Measurements from ENCODE around the gene HAGH. TPM values are rescaled to one million over a fixed set of nuclear protein-coding genes. Genes with fewer than 3 reads are reported as not detected.

Gene HAGH
- total and polyA plus RNA-seq, 9 of the 15 experiments (the other 6 are each of a cell fraction or from before 2014, with no cell fraction given): 0.46 to 35.1 (median 16.8) TPM

DNA sequence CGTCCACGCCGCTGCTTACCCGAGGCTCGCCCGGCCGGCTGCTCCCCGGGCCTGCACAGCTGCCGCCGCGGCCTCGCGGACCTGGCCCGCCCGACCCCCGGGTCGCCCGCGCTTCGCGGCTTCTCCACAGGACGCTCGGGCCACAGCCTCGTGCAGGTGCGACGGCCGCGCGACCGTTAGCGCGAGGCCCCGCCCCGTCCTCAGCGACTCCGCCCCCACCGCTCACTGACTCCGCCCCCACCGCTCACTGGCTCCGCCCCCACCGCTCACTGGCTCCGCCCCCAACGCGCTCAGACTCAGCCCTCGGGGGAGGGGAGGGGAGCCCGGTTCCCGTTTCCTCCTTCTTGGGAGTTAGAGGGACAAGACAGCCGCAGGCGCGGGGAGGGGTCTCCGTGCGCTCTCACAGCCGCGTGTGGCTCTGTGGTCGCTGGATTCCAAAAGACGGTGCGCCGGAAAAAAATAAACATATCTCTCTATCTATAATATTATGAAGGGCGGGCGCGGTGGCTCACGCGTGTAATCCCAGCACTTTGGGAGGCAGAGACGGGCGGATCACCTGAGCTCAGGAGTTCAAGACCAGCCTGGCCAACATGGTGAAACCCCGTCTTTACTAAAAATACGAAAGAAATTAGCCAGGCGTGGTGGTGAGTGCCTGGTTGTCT is 45.5 kb upstream of the HAGH start, which contains the start of gene MEIOB (continued):
- TF ChIP-seq SIN3A (IDR thresholded peaks at IDR 0.05; ENCODE audit: borderline replicate concordance in 2 of 2, control insufficient read depth in 1 of 2, low read depth in 2 of 2, low read length in 2 of 2) (no peak; a peak in 1 of 4 replicates), RB1 (IDR thresholded peaks at IDR 0.05; ENCODE audit: low read depth) (peak; percentile 81), ZKSCAN8 (CRISPR knock-in tag; IDR thresholded peaks at IDR 0.05) (no peak), ATF7 (IDR thresholded peaks at IDR 0.05) (peak; percentile 53; the same call in 1 of the 2 replicates)
- TF ChIP-seq, protein P1, sequence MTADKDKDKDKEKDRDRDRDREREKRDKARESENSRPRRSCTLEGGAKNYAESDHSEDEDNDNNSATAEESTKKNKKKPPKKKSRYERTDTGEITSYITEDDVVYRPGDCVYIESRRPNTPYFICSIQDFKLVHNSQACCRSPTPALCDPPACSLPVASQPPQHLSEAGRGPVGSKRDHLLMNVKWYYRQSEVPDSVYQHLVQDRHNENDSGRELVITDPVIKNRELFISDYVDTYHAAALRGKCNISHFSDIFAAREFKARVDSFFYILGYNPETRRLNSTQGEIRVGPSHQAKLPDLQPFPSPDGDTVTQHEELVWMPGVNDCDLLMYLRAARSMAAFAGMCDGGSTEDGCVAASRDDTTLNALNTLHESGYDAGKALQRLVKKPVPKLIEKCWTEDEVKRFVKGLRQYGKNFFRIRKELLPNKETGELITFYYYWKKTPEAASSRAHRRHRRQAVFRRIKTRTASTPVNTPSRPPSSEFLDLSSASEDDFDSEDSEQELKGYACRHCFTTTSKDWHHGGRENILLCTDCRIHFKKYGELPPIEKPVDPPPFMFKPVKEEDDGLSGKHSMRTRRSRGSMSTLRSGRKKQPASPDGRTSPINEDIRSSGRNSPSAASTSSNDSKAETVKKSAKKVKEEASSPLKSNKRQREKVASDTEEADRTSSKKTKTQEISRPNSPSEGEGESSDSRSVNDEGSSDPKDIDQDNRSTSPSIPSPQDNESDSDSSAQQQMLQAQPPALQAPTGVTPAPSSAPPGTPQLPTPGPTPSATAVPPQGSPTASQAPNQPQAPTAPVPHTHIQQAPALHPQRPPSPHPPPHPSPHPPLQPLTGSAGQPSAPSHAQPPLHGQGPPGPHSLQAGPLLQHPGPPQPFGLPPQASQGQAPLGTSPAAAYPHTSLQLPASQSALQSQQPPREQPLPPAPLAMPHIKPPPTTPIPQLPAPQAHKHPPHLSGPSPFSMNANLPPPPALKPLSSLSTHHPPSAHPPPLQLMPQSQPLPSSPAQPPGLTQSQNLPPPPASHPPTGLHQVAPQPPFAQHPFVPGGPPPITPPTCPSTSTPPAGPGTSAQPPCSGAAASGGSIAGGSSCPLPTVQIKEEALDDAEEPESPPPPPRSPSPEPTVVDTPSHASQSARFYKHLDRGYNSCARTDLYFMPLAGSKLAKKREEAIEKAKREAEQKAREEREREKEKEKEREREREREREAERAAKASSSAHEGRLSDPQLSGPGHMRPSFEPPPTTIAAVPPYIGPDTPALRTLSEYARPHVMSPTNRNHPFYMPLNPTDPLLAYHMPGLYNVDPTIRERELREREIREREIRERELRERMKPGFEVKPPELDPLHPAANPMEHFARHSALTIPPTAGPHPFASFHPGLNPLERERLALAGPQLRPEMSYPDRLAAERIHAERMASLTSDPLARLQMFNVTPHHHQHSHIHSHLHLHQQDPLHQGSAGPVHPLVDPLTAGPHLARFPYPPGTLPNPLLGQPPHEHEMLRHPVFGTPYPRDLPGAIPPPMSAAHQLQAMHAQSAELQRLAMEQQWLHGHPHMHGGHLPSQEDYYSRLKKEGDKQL (CRISPR knock-in tag; IDR thresholded peaks at IDR 0.05; ENCODE audit: borderline replicate concordance): no peak
- TF ChIP-seq, protein P2, sequence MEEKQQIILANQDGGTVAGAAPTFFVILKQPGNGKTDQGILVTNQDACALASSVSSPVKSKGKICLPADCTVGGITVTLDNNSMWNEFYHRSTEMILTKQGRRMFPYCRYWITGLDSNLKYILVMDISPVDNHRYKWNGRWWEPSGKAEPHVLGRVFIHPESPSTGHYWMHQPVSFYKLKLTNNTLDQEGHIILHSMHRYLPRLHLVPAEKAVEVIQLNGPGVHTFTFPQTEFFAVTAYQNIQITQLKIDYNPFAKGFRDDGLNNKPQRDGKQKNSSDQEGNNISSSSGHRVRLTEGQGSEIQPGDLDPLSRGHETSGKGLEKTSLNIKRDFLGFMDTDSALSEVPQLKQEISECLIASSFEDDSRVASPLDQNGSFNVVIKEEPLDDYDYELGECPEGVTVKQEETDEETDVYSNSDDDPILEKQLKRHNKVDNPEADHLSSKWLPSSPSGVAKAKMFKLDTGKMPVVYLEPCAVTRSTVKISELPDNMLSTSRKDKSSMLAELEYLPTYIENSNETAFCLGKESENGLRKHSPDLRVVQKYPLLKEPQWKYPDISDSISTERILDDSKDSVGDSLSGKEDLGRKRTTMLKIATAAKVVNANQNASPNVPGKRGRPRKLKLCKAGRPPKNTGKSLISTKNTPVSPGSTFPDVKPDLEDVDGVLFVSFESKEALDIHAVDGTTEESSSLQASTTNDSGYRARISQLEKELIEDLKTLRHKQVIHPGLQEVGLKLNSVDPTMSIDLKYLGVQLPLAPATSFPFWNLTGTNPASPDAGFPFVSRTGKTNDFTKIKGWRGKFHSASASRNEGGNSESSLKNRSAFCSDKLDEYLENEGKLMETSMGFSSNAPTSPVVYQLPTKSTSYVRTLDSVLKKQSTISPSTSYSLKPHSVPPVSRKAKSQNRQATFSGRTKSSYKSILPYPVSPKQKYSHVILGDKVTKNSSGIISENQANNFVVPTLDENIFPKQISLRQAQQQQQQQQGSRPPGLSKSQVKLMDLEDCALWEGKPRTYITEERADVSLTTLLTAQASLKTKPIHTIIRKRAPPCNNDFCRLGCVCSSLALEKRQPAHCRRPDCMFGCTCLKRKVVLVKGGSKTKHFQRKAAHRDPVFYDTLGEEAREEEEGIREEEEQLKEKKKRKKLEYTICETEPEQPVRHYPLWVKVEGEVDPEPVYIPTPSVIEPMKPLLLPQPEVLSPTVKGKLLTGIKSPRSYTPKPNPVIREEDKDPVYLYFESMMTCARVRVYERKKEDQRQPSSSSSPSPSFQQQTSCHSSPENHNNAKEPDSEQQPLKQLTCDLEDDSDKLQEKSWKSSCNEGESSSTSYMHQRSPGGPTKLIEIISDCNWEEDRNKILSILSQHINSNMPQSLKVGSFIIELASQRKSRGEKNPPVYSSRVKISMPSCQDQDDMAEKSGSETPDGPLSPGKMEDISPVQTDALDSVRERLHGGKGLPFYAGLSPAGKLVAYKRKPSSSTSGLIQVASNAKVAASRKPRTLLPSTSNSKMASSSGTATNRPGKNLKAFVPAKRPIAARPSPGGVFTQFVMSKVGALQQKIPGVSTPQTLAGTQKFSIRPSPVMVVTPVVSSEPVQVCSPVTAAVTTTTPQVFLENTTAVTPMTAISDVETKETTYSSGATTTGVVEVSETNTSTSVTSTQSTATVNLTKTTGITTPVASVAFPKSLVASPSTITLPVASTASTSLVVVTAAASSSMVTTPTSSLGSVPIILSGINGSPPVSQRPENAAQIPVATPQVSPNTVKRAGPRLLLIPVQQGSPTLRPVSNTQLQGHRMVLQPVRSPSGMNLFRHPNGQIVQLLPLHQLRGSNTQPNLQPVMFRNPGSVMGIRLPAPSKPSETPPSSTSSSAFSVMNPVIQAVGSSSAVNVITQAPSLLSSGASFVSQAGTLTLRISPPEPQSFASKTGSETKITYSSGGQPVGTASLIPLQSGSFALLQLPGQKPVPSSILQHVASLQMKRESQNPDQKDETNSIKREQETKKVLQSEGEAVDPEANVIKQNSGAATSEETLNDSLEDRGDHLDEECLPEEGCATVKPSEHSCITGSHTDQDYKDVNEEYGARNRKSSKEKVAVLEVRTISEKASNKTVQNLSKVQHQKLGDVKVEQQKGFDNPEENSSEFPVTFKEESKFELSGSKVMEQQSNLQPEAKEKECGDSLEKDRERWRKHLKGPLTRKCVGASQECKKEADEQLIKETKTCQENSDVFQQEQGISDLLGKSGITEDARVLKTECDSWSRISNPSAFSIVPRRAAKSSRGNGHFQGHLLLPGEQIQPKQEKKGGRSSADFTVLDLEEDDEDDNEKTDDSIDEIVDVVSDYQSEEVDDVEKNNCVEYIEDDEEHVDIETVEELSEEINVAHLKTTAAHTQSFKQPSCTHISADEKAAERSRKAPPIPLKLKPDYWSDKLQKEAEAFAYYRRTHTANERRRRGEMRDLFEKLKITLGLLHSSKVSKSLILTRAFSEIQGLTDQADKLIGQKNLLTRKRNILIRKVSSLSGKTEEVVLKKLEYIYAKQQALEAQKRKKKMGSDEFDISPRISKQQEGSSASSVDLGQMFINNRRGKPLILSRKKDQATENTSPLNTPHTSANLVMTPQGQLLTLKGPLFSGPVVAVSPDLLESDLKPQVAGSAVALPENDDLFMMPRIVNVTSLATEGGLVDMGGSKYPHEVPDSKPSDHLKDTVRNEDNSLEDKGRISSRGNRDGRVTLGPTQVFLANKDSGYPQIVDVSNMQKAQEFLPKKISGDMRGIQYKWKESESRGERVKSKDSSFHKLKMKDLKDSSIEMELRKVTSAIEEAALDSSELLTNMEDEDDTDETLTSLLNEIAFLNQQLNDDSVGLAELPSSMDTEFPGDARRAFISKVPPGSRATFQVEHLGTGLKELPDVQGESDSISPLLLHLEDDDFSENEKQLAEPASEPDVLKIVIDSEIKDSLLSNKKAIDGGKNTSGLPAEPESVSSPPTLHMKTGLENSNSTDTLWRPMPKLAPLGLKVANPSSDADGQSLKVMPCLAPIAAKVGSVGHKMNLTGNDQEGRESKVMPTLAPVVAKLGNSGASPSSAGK (IDR thresholded peaks at IDR 0.05): peak; percentile 71
- TF ChIP-seq, protein P3, sequence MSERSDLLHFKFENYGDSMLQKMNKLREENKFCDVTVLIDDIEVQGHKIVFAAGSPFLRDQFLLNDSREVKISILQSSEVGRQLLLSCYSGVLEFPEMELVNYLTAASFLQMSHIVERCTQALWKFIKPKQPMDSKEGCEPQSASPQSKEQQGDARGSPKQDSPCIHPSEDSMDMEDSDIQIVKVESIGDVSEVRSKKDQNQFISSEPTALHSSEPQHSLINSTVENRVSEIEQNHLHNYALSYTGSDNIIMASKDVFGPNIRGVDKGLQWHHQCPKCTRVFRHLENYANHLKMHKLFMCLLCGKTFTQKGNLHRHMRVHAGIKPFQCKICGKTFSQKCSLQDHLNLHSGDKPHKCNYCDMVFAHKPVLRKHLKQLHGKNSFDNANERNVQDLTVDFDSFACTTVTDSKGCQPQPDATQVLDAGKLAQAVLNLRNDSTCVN (CRISPR knock-in tag; IDR thresholded peaks at IDR 0.05): no peak

All from K562 (cell line).